Tongue (tissue), 2 donors: ENCODE data around the gene FMNL2. TPM values are rescaled to one million over a fixed set of nuclear protein-coding genes. Genes with fewer than 3 reads are reported as not detected.
A peak's percentile ranks its signal among the peaks of the same experiment; 100 is the strongest.

ENCODE experiments used
- DNase-seq: peaks from one replicate; pipeline ENCODE4 v3.0.0-alpha.2; 2015
- total RNA-seq: library from RNA; depleted of rRNA; stranded (reverse); fragments of >200 nt; gene quantifications from one replicate; pipeline ENCODE4 v1.2.3, GENCODE V29; 2014

The FMNL2 gene
- total RNA-seq, 1 donor from 2014 or later, result 30.8 TPM

GRCh38 chr2:152559008-152559407 lies 224.0 kb downstream of the FMNL2 start:
- DNase-seq, result no peak

GRCh38 chr2:152560166-152560565 lies 225.2 kb downstream of the FMNL2 start:
- DNase-seq, result peak; percentile 60

GRCh38 chr2:152560873-152561595 lies 226.1 kb downstream of the FMNL2 start:
- DNase-seq, result no peak

- DNase-seq, result no peak
Observed at GRCh38 chr2:152562198-152562884, 227.4 kb downstream of the FMNL2 start.

- DNase-seq, result peak; percentile 83
Observed at GRCh38 chr2:152563764-152564163, 228.8 kb downstream of the FMNL2 start.

GRCh38 chr2:152564754-152565551 lies 230.0 kb downstream of the FMNL2 start:
- DNase-seq, result no peak

- no peak for DNase-seq
Observed at GRCh38 chr2:152565884-152566727, 231.1 kb downstream of the FMNL2 start.

GRCh38 chr2:152566728-152567069 lies 231.7 kb downstream of the FMNL2 start:
- no peak for DNase-seq

- DNase-seq, result no peak
Observed at GRCh38 chr2:152568531-152568930, 233.6 kb downstream of the FMNL2 start.

GRCh38 chr2:152569186-152569585 lies 234.2 kb downstream of the FMNL2 start:
- no peak for DNase-seq

GRCh38 chr2:152571048-152571766 lies 236.2 kb downstream of the FMNL2 start:
- DNase-seq, result no peak

GRCh38 chr2:152572031-152572430 lies 237.1 kb downstream of the FMNL2 start:
- no peak for DNase-seq

- no peak for DNase-seq
Observed at GRCh38 chr2:152573168-152573567, 238.2 kb downstream of the FMNL2 start.

- no peak for DNase-seq
Observed at GRCh38 chr2:152577579-152577978, 242.6 kb downstream of the FMNL2 start.

GRCh38 chr2:152578573-152578972 lies 243.6 kb downstream of the FMNL2 start:
- DNase-seq, result no peak

- peak; percentile 31 for DNase-seq
Observed at GRCh38 chr2:152580714-152581113, 245.7 kb downstream of the FMNL2 start.

GRCh38 chr2:152581360-152581759 lies 246.4 kb downstream of the FMNL2 start:
- DNase-seq, result peak; percentile 52

GRCh38 chr2:152582081-152582480 lies 247.1 kb downstream of the FMNL2 start:
- no peak for DNase-seq

GRCh38 chr2:152583512-152584229 lies 248.7 kb downstream of the FMNL2 start:
- no peak for DNase-seq

- no peak for DNase-seq
Observed at GRCh38 chr2:152584301-152584700, 249.3 kb downstream of the FMNL2 start.
